GM19324 (cell line): ENCODE data around the gene WDR73.
"Not testable (repeated sequence)": the region's sequence is repeated elsewhere in the genome, so short reads cannot be mapped to it uniquely, and the experiment has no call there.

Experiments used
- ATAC-seq: cut with Tn5 transposase; IDR thresholded peaks from one replicate; pipeline ENCODE4 v1.9.1; 2021; ENCODE audit warnings: mild to moderate bottlenecking, moderate library complexity; ENCODE audit not compliant: unreplicated experiment, low FRiP score

The WDR73 gene

GRCh38 chr15:84653910-84654688 is at the start of gene WDR73:
WDR73 (minus strand) TSS chr15:84654283; CDS start chr15:84654274, 9 bp downstream.
- peak; percentile 79 for ATAC-seq

- no peak for ATAC-seq
Observed at GRCh38 chr15:84703808-84704207, 49.7 kb upstream of the WDR73 start.

- no peak for ATAC-seq
Observed at GRCh38 chr15:84702961-84703482, 48.9 kb upstream of the WDR73 start.

GRCh38 chr15:84699538-84700191 is 45.6 kb upstream of the WDR73 start:
- ATAC-seq, result no peak

GRCh38 chr15:84697236-84697990 is 43.3 kb upstream of the WDR73 start:
- no peak for ATAC-seq

GRCh38 chr15:84696757-84697156 is 42.7 kb upstream of the WDR73 start:
- ATAC-seq, result no peak

- no peak for ATAC-seq
Observed at GRCh38 chr15:84690342-84690741, 36.3 kb upstream of the WDR73 start.

- no peak for ATAC-seq
Observed at GRCh38 chr15:84689858-84690257, 35.8 kb upstream of the WDR73 start.

- ATAC-seq, result not testable (repeated sequence)
Observed at GRCh38 chr15:84686446-84686845, 32.4 kb upstream of the WDR73 start.

- no peak for ATAC-seq
Observed at GRCh38 chr15:84685304-84685703, 31.2 kb upstream of the WDR73 start.

GRCh38 chr15:84684092-84684491 is 30.0 kb upstream of the WDR73 start:
- no peak for ATAC-seq

GRCh38 chr15:84681831-84682230 is 27.7 kb upstream of the WDR73 start:
- no peak for ATAC-seq

GRCh38 chr15:84671211-84671610 is 17.1 kb upstream of the WDR73 start:
- no peak for ATAC-seq

GRCh38 chr15:84669726-84670125 is 15.6 kb upstream of the WDR73 start:
- no peak for ATAC-seq

- no peak for ATAC-seq
Observed at GRCh38 chr15:84668221-84668982, 14.3 kb upstream of the WDR73 start.

GRCh38 chr15:84666373-84666772 is 12.3 kb upstream of the WDR73 start:
- ATAC-seq, result no peak

- ATAC-seq, result no peak
Observed at GRCh38 chr15:84661001-84661400, 6.9 kb upstream of the WDR73 start.

- ATAC-seq, result no peak
Observed at GRCh38 chr15:84659904-84660781, 6.1 kb upstream of the WDR73 start.

GRCh38 chr15:84658788-84659411 is 4.8 kb upstream of the WDR73 start:
- no peak for ATAC-seq
